HCEC 1CT (cell line): ENCODE measurements around the gene MTR.

Experiments
- DNase-seq: peaks from one replicate; pipeline ENCODE4 v3.0.0-alpha.2; 2017

MTR gene

GRCh38 chr1:236913371-236914037 is 118.4 kb downstream of the MTR start:
- DNase-seq, result peak; percentile 61

- DNase-seq, result no peak
Measured at GRCh38 chr1:236914375-236914774, 119.3 kb downstream of the MTR start.

GRCh38 chr1:236916131-236916800 is 121.2 kb downstream of the MTR start:
- DNase-seq, result no peak

GRCh38 chr1:236917448-236917847 is 122.4 kb downstream of the MTR start:
- DNase-seq, result no peak

GRCh38 chr1:236920286-236920894 is 125.3 kb downstream of the MTR start:
- no peak for DNase-seq

GRCh38 chr1:236921610-236922009 is 126.5 kb downstream of the MTR start:
- no peak for DNase-seq

- no peak for DNase-seq
Measured at GRCh38 chr1:236922190-236922589, 127.1 kb downstream of the MTR start.

- DNase-seq, result no peak
Measured at GRCh38 chr1:236925386-236925785, 130.3 kb downstream of the MTR start.

- DNase-seq, result no peak
Measured at GRCh38 chr1:236930503-236930902, 135.4 kb downstream of the MTR start.

GRCh38 chr1:236938760-236939159 is 143.7 kb downstream of the MTR start:
- DNase-seq, result no peak

GRCh38 chr1:236942431-236942830 is 147.3 kb downstream of the MTR start:
- no peak for DNase-seq

- no peak for DNase-seq
Measured at GRCh38 chr1:236944556-236944955, 149.5 kb downstream of the MTR start.

GRCh38 chr1:236945002-236945401 is 149.9 kb downstream of the MTR start:
- no peak for DNase-seq

GRCh38 chr1:236947794-236948193 is 152.7 kb downstream of the MTR start:
- no peak for DNase-seq

- no peak for DNase-seq
Measured at GRCh38 chr1:236948381-236948780, 153.3 kb downstream of the MTR start.

GRCh38 chr1:236948996-236949395 is 153.9 kb downstream of the MTR start:
- DNase-seq, result no peak

- DNase-seq, result no peak
Measured at GRCh38 chr1:236950365-236950764, 155.3 kb downstream of the MTR start.

- no peak for DNase-seq
Measured at GRCh38 chr1:236951672-236952071, 156.6 kb downstream of the MTR start.

GRCh38 chr1:236952246-236953003 is 157.3 kb downstream of the MTR start:
- DNase-seq, result no peak

- no peak for DNase-seq
Measured at GRCh38 chr1:236953151-236953700, 158.1 kb downstream of the MTR start.
